Panc1 (cell line): ENCODE data around the gene STAU1. TPM values are rescaled to one million over a fixed set of nuclear protein-coding genes. Genes with fewer than 3 reads are reported as not detected.
"Not testable (repeated sequence)": the region's sequence is repeated elsewhere in the genome, so short reads cannot be mapped to it uniquely, and the experiment has no call there.

ENCODE experiments used
- ATAC-seq: fragments of 200-7000 bp; cut with Tn5 transposase; 2 replicates; pipeline ENCODE4 v1.9.1; 2020; ENCODE audit warnings: mild to moderate bottlenecking, moderate library complexity
- BruUV-seq: library from RNA; stranded (reverse); fragments of 400-500 nt; replicated peaks from 2 replicates; lab custom pipeline; 2021; lab: Mats Ljungman, UMichigan
- CTCF ChIA-PET: fragments of 300-600 bp; sonication (Branson Sonifier 250); formaldehyde crosslinking; loops from one replicate; lab custom pipeline; 2022; ENCODE audit warnings: antibody characterized with exemption; lab: Charles Lee
- POLR2A ChIA-PET: fragments of 300-600 bp; sonication (Branson Sonifier 250); formaldehyde crosslinking; loops from one replicate; lab custom pipeline; 2022; ENCODE audit warnings: antibody characterized with exemption; lab: Charles Lee
- DNase-seq: peaks from one replicate; pipeline ENCODE4 v3.0.0-alpha.2; 2010; ENCODE audit warnings: low read depth, low spot score
- H3K27ac ChIP-seq: 2 replicates; pipeline ENCODE4 v1.5.1; 2011; ENCODE audit warnings: mild to moderate bottlenecking, low read length, inconsistent platforms
- H3K27me3 ChIP-seq: fragments of 200-500 bp; sonication (Bioruptor generic); 2 replicates; pipeline ENCODE4 v1.6.0; 2014; ENCODE audit warnings: low read length, inconsistent platforms; ENCODE audit not compliant: control insufficient read depth, insufficient read depth
- H3K36me3 ChIP-seq: fragments of 200-500 bp; sonication (Bioruptor generic); 2 replicates; pipeline ENCODE4 v1.5.1; 2014; ENCODE audit warnings: inconsistent platforms, mild to moderate bottlenecking, low read length, moderate library complexity; ENCODE audit not compliant: control insufficient read depth, insufficient read depth
- H3K4me1 ChIP-seq: 2 replicates; pipeline ENCODE4 v1.5.1; 2011; ENCODE audit warnings: inconsistent platforms, mild to moderate bottlenecking, low read length, moderate library complexity; ENCODE audit not compliant: control insufficient read depth, insufficient read depth
- H3K4me3 ChIP-seq, 2 experiments: 2 replicates each; pipeline ENCODE4 v1.5.1; 2011 to 2012; ENCODE audit warnings: low read depth in 2 of 2, low read length in 2 of 2, mild to moderate bottlenecking in 2 of 2, inconsistent platforms in 1 of 2, moderate library complexity in 1 of 2
- H3K9me3 ChIP-seq: fragments of 200-500 bp; sonication (Bioruptor generic); 2 replicates; pipeline ENCODE4 v1.5.1; 2014; ENCODE audit warnings: low read depth, mild to moderate bottlenecking, inconsistent platforms, low read length, moderate library complexity; ENCODE audit not compliant: control insufficient read depth, insufficient read depth
- CTCF ChIP-seq: fragments of 450-650 bp; IDR thresholded peaks from 2 replicates; pipeline ENCODE4 v1.5.1; 2017; ENCODE audit warnings: mild to moderate bottlenecking
- POLR2AphosphoS5 ChIP-seq: IDR thresholded peaks from 2 replicates; pipeline ENCODE4 v1.6.1; 2012; ENCODE audit warnings: mild to moderate bottlenecking, low read depth, low read length, moderate library complexity
- REST ChIP-seq, 2 experiments: IDR thresholded peaks; 2 replicates each; pipeline ENCODE4 v1.6.1; 2011 to 2012; ENCODE audit warnings: low read depth in 2 of 2, control low read depth in 1 of 2, low read length in 1 of 2, mild to moderate bottlenecking in 1 of 2, moderate library complexity in 1 of 2; ENCODE audit not compliant: insufficient read depth in 1 of 2
- SIN3A ChIP-seq: IDR thresholded peaks from 2 replicates; pipeline ENCODE4 v1.6.1; 2012; ENCODE audit warnings: low read depth, mild to moderate bottlenecking, low read length, moderate library complexity, borderline replicate concordance; ENCODE audit not compliant: insufficient read depth
- TCF7L2 ChIP-seq: IDR thresholded peaks from 2 replicates; pipeline ENCODE4 v1.6.1; 2011; ENCODE audit warnings: mild to moderate bottlenecking, low read depth, low read length, inconsistent platforms
- in situ Hi-C: cut with HindIII; loops from 2 replicates; pipeline ENCODE4 v1.10.0; 2016; ENCODE audit warnings: low sequenced_read_pairs, low pct_unique_long_range_greater_than_20kb
- intact Hi-C: fragments of 100-400 bp; cut with micrococcal nuclease; formaldehyde crosslinking; loops from one replicate; pipeline ENCODE4 v1.10.0; 2022; ENCODE audit not compliant: unreplicated experiment
- total RNA-seq: library from RNA; stranded (reverse); gene quantifications from one replicate; pipeline ENCODE4 v1.2.1, GENCODE V29; 2021; ENCODE audit not compliant: unreplicated experiment

The STAU1 gene
- total RNA-seq, 1 experiment from 2014 or later: 103 TPM

- TF ChIP-seq TCF7L2: no peak
- no peak for TF ChIP-seq CTCF
- no peak for TF ChIP-seq REST (IDR thresholded peaks at IDR 0.05; ENCODE audit: insufficient read depth in 1 of 2, low read depth in 2 of 2, low read length in 1 of 2)
- no peak for TF ChIP-seq POLR2AphosphoS5
- TF ChIP-seq SIN3A: no peak
- ChIA-PET POLR2A (no interaction called here), CTCF (no interaction called here)
- ATAC-seq (no peak), DNase-seq (no peak)
- Histone ChIP-seq H3K36me3 (0 out of 2 replicates have a peak, but pooled peaks cover 4% of the 10 kb centered on the region), H3K9me3 (no peaks in the 10 kb centered on the region), H3K27ac (no peak overlapping the region), H3K4me3 (no peak overlapping the region), H3K27me3 (no peaks in the 10 kb centered on the region), H3K4me1 (no peaks in the 10 kb centered on the region)
- BruUV-seq: no TSS peak
- in situ Hi-C loops (no loop called here), intact Hi-C loops (no loop called here)
Observed at GRCh38 chr20:49169547-49169946, 18.6 kb downstream of the STAU1 start.

- CTCF ChIA-PET, ATAC-seq, H3K27ac ChIP-seq, H3K9me3 ChIP-seq, intact Hi-C loops, H3K4me1 ChIP-seq, H3K27me3 ChIP-seq, BruUV-seq, DNase-seq, H3K4me3 ChIP-seq, H3K36me3 ChIP-seq, in situ Hi-C loops: not testable (repeated sequence)
- POLR2A ChIA-PET: interaction anchor here (0.6 kb wide), 1 partner anchor 119 kb away, joined by 5 read pairs; no protein-coding TSS in a partner anchor
Observed at GRCh38 chr20:49168864-49169263, 19.3 kb downstream of the STAU1 start.

- Histone ChIP-seq H3K4me3 (no peak overlapping the region), H3K27ac (no peak overlapping the region), H3K9me3 (no peaks in the 10 kb centered on the region), H3K27me3 (no peaks in the 10 kb centered on the region), H3K36me3 (0 out of 2 replicates have a peak, but pooled peaks cover 5% of the 10 kb centered on the region), H3K4me1 (no peaks in the 10 kb centered on the region)
- TF ChIP-seq TCF7L2: no peak
- no peak for TF ChIP-seq SIN3A
- no peak for TF ChIP-seq POLR2AphosphoS5
- TF ChIP-seq REST (IDR thresholded peaks at IDR 0.05; ENCODE audit: insufficient read depth in 1 of 2, low read depth in 2 of 2, low read length in 1 of 2): no peak
- no peak for TF ChIP-seq CTCF
- in situ Hi-C loops: no loop called here
- ATAC-seq: no peak
- no peak for DNase-seq
- ChIA-PET POLR2A (interaction anchor here (0.6 kb wide), 1 partner anchor 119 kb away, joined by 5 read pairs; no protein-coding TSS in a partner anchor), CTCF (no interaction called here)
- no TSS peak for BruUV-seq
- intact Hi-C loops: no loop called here
Observed at GRCh38 chr20:49167811-49168507, 20.2 kb downstream of the STAU1 start.
